DOHH2 (cell line): ENCODE data around the gene RPTOR.

Experiments used
- CTCF ChIP-seq: fragments of 200-600 bp; sonication (generic); IDR thresholded peaks from one replicate; pipeline ENCODE4 v1.5.1; 2014; ENCODE audit warnings: antibody characterized with exemption, mild to moderate bottlenecking, low read depth, low read length; ENCODE audit not compliant: poor library complexity, severe bottlenecking
- EZH2phosphoT487 ChIP-seq: fragments of 200-600 bp; sonication (generic); IDR thresholded peaks from 2 replicates; pipeline ENCODE4 v1.6.1; 2017; ENCODE audit warnings: borderline replicate concordance, mild to moderate bottlenecking, antibody characterized with exemption, low read length, moderate library complexity, mixed read lengths

GRCh38 chr17:80559825-80560251, 15.2 kb downstream of the RPTOR start:
- no peak for TF ChIP-seq CTCF
- TF ChIP-seq EZH2phosphoT487, result no peak
